Keratinocyte (primary cell): Measurements from ENCODE around the gene SEMA3C. TPM values are rescaled to one million over a fixed set of nuclear protein-coding genes. Genes with fewer than 3 reads are reported as not detected.

Experiments used
- DNase-seq: peaks from one replicate; pipeline ENCODE4 v3.0.0-alpha.2; 2011; ENCODE audit warnings: low read depth, missing footprints, low spot score
- FAIRE-seq: peaks from 2 replicates; lab custom pipeline; 2011; peaks lifted over from hg19 to GRCh38; lab: Jason Lieb, UNC
- H2AFZ ChIP-seq: 2 replicates; pipeline ENCODE4 v1.6.0; 2012; ENCODE audit warnings: low read length, control low read depth, inconsistent platforms; ENCODE audit not compliant: control insufficient read depth
- H3K27ac ChIP-seq: 2 replicates; pipeline ENCODE4 v1.5.1; 2011; ENCODE audit warnings: low read length; ENCODE audit not compliant: control insufficient read depth, insufficient read depth
- H3K27me3 ChIP-seq: 3 replicates; pipeline ENCODE4 v1.6.0; 2011; ENCODE audit warnings: low read length; ENCODE audit not compliant: control insufficient read depth, insufficient read depth; ENCODE audit errors: extremely low read depth
- H3K36me3 ChIP-seq, 2 experiments: 2 replicates in 1 of 2; 3 replicates in 1 of 2; pipeline ENCODE4 v1.5.1; 2011; ENCODE audit warnings: low read length in 2 of 2, mild to moderate bottlenecking in 1 of 2; ENCODE audit not compliant: control insufficient read depth in 2 of 2, insufficient read depth in 2 of 2; ENCODE audit errors: extremely low read depth in 1 of 2
- H3K4me1 ChIP-seq: 3 replicates; pipeline ENCODE4 v1.5.1; 2011; ENCODE audit warnings: low read length; ENCODE audit not compliant: control insufficient read depth, insufficient read depth; ENCODE audit errors: extremely low read depth
- H3K4me2 ChIP-seq: 3 replicates; pipeline ENCODE4 v1.6.0; 2011; ENCODE audit warnings: low read depth, low read length; ENCODE audit not compliant: control insufficient read depth, insufficient read depth; ENCODE audit errors: extremely low read depth
- H3K4me3 ChIP-seq, 3 experiments: fragments of 200-600 bp in 1 of 3; sonication (generic) in 1 of 3; 2 replicates in 2 of 3; 3 replicates in 1 of 3; pipeline ENCODE4 v1.5.1; 2011 to 2016; ENCODE audit warnings: low read length in 3 of 3, mild to moderate bottlenecking in 3 of 3, control low read depth in 2 of 3, inconsistent platforms in 1 of 3, low read depth in 1 of 3, mixed read lengths in 1 of 3, mixed run types in 1 of 3, moderate library complexity in 1 of 3; ENCODE audit not compliant: control insufficient read depth in 2 of 3, insufficient read depth in 2 of 3; ENCODE audit errors: extremely low read depth in 1 of 3
- H3K79me2 ChIP-seq: 2 replicates; pipeline ENCODE4 v1.6.0; 2012; ENCODE audit warnings: low read length; ENCODE audit not compliant: control insufficient read depth, insufficient read depth
- H3K9ac ChIP-seq: 3 replicates; pipeline ENCODE4 v1.6.0; 2011; ENCODE audit warnings: low read length; ENCODE audit not compliant: control insufficient read depth, insufficient read depth; ENCODE audit errors: extremely low read depth
- H3K9me1 ChIP-seq: 3 replicates; pipeline ENCODE4 v1.6.0; 2011; ENCODE audit warnings: low read length; ENCODE audit not compliant: control insufficient read depth, insufficient read depth; ENCODE audit errors: extremely low read depth
- H3K9me3 ChIP-seq: 2 replicates; pipeline ENCODE4 v1.5.1; 2012; ENCODE audit warnings: low read depth, low read length; ENCODE audit not compliant: control insufficient read depth
- H4K20me1 ChIP-seq: 3 replicates; pipeline ENCODE4 v1.6.0; 2011; ENCODE audit warnings: low read length; ENCODE audit not compliant: control insufficient read depth, insufficient read depth; ENCODE audit errors: extremely low read depth
- EZH2 ChIP-seq: IDR thresholded peaks from one replicate; pipeline ENCODE4 v1.6.1; 2012; ENCODE audit warnings: inconsistent platforms, mild to moderate bottlenecking, low read length, moderate library complexity
- dilution Hi-C: fragments of 300-500 bp; cut with MboI; formaldehyde crosslinking; loops from one replicate; pipeline ENCODE4 v1.7.0; 2020; ENCODE audit warnings: low sequenced_read_pairs; ENCODE audit not compliant: extremely low pct_ligation_motif_present
- polyA plus RNA-seq, 5 experiments: library from polyadenylated mRNA; depleted of rRNA in 3 of 5; stranded (reverse) in 3 of 5; stranded (forward) in 1 of 5; unstranded in 1 of 5; fragments of >200 nt; gene quantifications; 1 replicate in 1 of 5; 2 replicates in 3 of 5; 3 replicates in 1 of 5; pipeline versions ENCODE4 v1.2.1 to v1.2.3, GENCODE V29; 2011 to 2012; ENCODE audit warnings: missing spikeins in 2 of 5, low read depth in 1 of 5, low replicate concordance in 1 of 5
- TF ChIP-seq, protein P1 (sequence below), 3 experiments: IDR thresholded peaks in 1 of 3; conservative IDR thresholded peaks in 1 of 3; optimal IDR thresholded peaks in 1 of 3; 2 replicates in 2 of 3; 3 replicates in 1 of 3; pipeline versions ENCODE3 to v1.5.1; 2011; ENCODE audit warnings: low read length in 3 of 3, mild to moderate bottlenecking in 3 of 3, moderate library complexity in 2 of 3, control low read depth in 1 of 3, inconsistent platforms in 1 of 3; ENCODE audit not compliant: insufficient read depth in 2 of 3; ENCODE audit errors: extremely low read depth in 1 of 3

Gene SEMA3C
- polyA plus RNA-seq, 1 donor (not counting 4 experiments of a cell fraction or from before 2014, with no cell fraction given), result 142 TPM

DNA sequence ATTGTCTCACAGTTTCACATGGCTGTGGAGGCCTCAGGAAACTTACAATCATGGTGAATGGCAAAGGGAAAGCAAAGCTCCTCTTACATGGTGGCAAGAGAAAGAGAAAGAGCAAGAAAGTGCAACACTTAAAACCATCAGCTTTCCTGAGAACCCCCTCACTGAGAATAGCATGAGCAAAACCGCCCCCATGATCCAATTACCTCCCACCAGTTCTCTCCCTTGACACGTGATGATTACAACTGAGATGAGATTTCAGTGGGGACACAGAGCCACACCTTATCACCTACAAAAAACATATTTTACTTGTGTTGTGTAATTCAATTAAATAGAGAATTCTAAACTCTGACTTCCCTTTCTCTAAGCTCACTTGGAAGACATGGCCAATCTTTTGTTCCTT is 80.2 kb downstream of the SEMA3C start:
- Histone ChIP-seq H3K27me3 (no peaks in the 10 kb centered on the region), H3K9me3 (no peaks in the 10 kb centered on the region), H3K79me2 (peaks cover 79% of the 10 kb centered on the region), H3K4me3 (no peak overlapping the region), H3K9ac (no peak overlapping the region), H3K4me1 (peaks cover 35% of the 10 kb centered on the region), H3K4me2 (no peak overlapping the region), H3K36me3 (no peaks in the 10 kb centered on the region), H4K20me1 (no peaks in the 10 kb centered on the region), H3K27ac (no peak overlapping the region), H2AFZ (no peak overlapping the region), H3K9me1 (no peaks in the 10 kb centered on the region)
- dilution Hi-C loops, result no loop called here
- DNase-seq (no peak), FAIRE-seq (peak; percentile 52)
- TF ChIP-seq EZH2, result no peak

- Histone ChIP-seq H3K4me3 (no peak overlapping the region), H3K4me1 (peaks cover 38% of the 10 kb centered on the region), H3K79me2 (peaks cover 78% of the 10 kb centered on the region), H3K9me3 (no peaks in the 10 kb centered on the region), H3K9ac (no peak overlapping the region), H4K20me1 (no peaks in the 10 kb centered on the region), H3K9me1 (no peaks in the 10 kb centered on the region), H2AFZ (no peak overlapping the region), H3K27me3 (no peaks in the 10 kb centered on the region), H3K4me2 (no peak overlapping the region), H3K36me3 (no peaks in the 10 kb centered on the region), H3K27ac (no peak overlapping the region)
- DNase-seq, result no peak
- dilution Hi-C loops, result no loop called here
- no peak for FAIRE-seq
- no peak for TF ChIP-seq EZH2
- TF ChIP-seq, protein P1, sequence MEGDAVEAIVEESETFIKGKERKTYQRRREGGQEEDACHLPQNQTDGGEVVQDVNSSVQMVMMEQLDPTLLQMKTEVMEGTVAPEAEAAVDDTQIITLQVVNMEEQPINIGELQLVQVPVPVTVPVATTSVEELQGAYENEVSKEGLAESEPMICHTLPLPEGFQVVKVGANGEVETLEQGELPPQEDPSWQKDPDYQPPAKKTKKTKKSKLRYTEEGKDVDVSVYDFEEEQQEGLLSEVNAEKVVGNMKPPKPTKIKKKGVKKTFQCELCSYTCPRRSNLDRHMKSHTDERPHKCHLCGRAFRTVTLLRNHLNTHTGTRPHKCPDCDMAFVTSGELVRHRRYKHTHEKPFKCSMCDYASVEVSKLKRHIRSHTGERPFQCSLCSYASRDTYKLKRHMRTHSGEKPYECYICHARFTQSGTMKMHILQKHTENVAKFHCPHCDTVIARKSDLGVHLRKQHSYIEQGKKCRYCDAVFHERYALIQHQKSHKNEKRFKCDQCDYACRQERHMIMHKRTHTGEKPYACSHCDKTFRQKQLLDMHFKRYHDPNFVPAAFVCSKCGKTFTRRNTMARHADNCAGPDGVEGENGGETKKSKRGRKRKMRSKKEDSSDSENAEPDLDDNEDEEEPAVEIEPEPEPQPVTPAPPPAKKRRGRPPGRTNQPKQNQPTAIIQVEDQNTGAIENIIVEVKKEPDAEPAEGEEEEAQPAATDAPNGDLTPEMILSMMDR (optimal IDR thresholded peaks at IDR 0.05 in 1 of 3, IDR thresholded peaks at IDR 0.05 in 1 of 3, conservative IDR thresholded peaks at IDR 0.05 in 1 of 3; ENCODE audit: extremely low read depth in 1 of 3, insufficient read depth in 2 of 3, low read length in 3 of 3), result no peak
Measured at GRCh38 chr7:80837345-80837744, 81.5 kb downstream of the SEMA3C start.

DNA sequence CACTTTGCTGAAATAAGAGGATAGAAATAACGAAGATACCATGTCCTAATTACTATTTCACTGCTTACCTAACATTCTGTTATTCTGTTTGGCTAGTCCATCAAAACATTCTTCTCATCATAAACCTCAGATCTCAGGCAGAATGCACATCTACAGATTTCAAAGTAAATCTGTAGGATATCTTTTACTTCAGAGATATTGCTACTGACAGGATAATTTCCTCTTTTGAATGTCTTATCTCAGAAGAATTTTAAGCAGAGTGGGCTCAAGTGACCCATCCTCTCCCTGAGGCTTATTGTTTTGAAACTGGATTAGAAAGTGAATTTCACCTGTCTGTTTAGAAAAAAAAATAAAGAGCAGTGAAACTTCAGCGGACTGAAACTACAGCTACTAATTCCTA is 83.6 kb downstream of the SEMA3C start:
- dilution Hi-C loops, result no loop called here
- no peaks in the 10 kb centered on the region for H4K20me1 ChIP-seq
- H3K9me1 ChIP-seq, result no peaks in the 10 kb centered on the region
- no peak for TF ChIP-seq EZH2
- TF ChIP-seq, protein P1 (optimal IDR thresholded peaks at IDR 0.05 in 1 of 3, IDR thresholded peaks at IDR 0.05 in 1 of 3, conservative IDR thresholded peaks at IDR 0.05 in 1 of 3; ENCODE audit: extremely low read depth in 1 of 3, insufficient read depth in 2 of 3, low read length in 3 of 3), result no peak
- DNase-seq, result no peak
- peaks cover 69% of the 10 kb centered on the region for H3K79me2 ChIP-seq
- no peak overlapping the region for H3K9ac ChIP-seq
- FAIRE-seq, result peak; percentile 56
- H3K4me2 ChIP-seq, result no peak overlapping the region
- no peak overlapping the region for H3K4me3 ChIP-seq
- H3K4me1 ChIP-seq, result peaks cover 58% of the 10 kb centered on the region
- no peaks in the 10 kb centered on the region for H3K27me3 ChIP-seq
- no peaks in the 10 kb centered on the region for H3K36me3 ChIP-seq
- no peaks in the 10 kb centered on the region for H3K9me3 ChIP-seq
- H3K27ac ChIP-seq, result no peak overlapping the region
- no peak overlapping the region for H2AFZ ChIP-seq
